Ramos (cell line): ENCODE measurements around the gene NAA10.

Source experiments
- in situ Hi-C: fragments of 300-500 bp; cut with MboI; formaldehyde crosslinking; loops from one replicate; pipeline ENCODE4 v1.14.3; 2022; ENCODE audit warnings: low sequenced_read_pairs; ENCODE audit not compliant: unreplicated experiment

NAA10 gene

DNA sequence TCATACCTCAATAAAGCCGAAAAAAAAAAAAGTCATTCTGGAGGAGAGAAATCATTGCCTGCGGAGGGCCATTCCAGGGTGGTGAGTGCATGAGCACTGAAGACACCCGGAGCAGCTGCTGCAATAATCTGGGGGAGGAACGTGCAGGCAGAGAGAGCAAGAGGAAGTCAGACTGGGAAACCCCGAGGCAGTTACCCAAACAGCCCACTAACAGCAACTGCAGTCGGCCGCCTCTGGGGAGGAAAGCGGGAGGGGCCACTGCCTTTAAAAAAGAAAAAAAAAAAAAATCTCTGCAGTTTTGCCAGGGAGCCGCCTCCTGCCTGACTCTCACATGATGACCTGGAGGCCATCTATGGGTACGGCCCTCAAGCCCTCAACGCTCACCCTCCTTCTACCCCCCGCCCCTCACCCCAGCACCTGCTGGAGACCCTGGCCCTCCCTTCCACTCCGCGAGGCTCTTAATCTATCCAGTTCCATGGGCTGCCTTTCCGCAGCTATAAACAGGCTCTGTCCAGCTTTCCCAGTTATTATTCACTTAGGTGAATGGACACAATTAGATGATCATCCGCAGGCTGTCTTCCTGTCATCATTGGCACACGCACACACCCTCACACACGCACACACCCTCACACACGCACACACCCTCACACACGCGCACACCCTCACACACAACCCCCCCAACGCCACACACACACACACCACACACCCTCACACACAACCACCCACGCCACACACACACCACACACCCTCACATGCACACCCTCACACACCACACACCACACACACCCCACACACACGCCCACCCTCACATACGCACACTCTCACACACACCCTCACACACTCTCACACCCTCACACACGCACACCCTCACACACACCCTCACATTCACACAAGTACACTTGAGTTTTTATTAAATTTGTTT, 33.7 kb downstream of the NAA10 start:
- in situ Hi-C loops: no loop called here

DNA sequence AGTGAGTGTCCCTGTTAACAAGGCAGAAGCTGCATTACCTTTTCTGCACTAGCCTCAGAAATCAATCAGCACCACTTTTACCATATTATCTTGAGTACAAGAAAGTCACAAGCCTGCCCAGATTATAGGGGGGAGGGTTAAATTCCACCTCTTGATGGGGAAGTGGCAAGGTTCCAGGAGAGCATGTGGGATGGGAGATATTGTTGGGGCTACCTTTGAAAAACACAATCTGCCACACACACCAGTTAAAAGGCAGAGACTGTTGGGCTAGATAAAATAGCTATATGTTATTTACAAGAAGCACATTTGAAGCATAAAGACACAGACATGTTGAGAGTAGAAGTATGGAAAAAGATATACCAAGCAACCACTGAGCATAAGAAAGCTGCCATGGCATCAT, 36.9 kb downstream of the NAA10 start:
- in situ Hi-C loops: no loop called here

DNA sequence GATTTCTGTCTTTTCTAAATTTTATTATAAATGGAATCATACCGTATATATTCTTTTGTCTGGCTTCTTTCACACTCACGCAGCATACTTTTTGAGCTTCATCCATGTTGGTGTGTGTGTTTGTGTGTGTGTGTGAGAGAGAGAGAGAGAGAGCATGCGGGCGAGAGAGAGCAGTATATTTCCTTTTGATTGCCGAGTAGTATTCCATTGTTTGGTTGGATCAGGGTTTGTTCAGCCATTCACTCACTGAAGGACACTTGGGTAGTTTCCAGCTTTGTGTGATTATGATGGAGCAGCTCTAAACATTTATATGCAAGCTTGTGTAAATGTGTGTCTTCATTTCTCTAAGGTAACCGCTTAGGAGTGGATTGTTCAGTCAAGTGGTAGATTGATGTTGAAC, 45.7 kb downstream of the NAA10 start:
- in situ Hi-C loops: no loop called here

DNA sequence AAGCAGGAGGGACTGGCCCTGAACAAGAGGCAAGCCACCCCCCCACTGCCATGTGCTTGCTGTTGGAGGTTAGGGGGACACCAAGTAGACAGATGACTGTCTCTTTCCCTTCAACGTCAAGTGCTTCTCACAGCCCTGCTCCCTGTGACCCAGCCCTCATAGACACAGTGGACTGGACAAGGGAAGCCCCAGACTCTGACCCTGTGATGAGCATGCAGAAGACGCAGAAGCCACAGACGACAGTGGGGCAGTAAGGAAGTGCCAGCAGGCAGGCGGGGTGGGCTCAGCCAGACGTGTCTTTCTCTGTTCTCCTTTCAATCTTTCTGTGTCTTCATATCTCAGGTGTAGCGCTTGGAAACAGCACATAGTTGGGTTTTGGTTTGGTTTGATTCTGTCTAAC, 46.5 kb downstream of the NAA10 start:
- in situ Hi-C loops: no loop called here

DNA sequence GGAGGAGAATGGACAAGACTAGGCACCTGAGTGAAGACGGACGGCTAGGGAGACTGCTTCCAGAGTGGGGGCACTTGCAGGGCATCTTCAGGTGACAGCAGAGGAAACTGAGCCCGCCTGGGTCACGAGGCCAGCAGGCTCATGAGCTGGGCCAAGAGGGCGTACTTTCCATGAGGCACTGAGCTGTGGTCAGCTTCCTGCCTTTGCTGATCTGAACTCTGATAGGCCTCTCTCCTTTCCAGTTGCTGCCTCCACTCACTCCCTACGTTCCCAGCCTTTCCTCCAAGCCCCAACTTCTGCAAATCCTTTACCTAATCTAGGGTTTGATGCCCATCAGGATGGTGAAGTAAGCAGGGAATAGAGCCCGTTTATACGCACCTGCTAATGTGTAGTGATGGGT, 47.5 kb downstream of the NAA10 start:
- in situ Hi-C loops: no loop called here

DNA sequence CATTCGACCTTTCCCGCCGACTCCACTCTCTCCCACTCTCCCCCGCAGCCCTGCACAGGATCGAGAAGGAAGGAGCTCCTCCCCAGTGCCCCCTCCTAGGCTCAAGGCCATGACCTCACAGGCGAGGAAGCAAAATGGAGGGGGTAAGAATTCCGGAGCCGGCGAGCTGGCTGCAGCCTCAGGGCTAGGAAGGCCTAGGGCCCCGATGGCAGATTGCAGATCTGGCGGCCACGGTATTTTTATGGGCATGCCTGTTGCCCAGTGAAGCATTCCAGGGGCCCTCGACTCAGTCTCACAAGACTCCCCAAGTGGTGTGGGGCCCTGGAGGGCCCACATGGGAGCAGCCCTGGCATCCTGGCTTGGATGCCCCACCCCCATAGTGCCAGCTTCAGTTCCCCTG, 47.9 kb downstream of the NAA10 start:
- in situ Hi-C loops: no loop called here

DNA sequence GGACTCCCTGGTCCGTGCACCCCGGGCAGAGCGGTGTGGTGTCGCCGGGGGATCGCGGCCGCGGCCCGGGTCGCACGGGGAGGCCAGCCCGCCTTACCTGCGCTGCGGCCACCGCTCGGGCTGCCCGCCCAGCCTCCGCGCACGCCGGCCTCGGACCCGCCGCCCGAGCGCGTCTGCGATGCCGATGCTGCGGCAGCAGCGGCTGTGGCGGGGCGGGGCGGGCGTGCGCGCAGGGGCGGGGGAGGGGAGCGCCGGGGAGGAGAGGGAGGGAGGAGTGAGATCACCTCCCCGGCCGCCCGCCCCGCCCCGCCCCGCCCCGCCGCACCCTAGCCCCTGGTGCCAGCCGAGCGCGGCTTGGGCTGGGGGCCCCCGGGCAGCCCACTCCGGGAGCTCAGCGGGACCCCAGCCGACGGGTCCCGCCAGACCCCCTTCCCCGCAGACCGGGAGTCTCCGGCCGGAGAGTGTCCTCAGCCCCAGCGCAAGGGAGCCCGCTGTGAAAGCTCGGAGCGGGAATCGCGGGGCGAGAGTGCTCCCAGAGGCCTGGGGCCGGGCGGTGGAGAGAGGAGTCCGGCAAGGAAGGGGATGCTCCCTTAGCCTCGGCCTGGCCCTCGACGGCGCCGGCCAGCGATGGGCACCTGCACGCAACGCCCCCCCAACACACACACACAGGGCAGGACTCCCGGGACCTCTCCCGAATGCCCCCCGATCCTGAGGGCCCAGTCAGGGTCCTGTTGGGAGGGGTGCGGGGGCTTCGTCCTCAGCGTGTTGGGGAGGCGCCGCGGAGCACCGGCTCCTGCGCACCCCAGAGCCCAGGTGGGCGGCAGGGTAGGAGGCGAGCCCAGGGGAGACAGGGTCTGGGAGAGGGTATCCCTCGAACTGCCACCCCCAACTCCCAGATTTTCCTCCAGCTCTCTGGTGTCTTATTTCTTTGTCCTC, 48.6 kb downstream of the NAA10 start, which contains the start of gene L1CAM:
L1CAM (minus strand) TSS at position 206 of the 936 bp plus-strand sequence. CDS start 10,337 bp downstream, outside the sequence.
- in situ Hi-C loops: no loop called here

DNA sequence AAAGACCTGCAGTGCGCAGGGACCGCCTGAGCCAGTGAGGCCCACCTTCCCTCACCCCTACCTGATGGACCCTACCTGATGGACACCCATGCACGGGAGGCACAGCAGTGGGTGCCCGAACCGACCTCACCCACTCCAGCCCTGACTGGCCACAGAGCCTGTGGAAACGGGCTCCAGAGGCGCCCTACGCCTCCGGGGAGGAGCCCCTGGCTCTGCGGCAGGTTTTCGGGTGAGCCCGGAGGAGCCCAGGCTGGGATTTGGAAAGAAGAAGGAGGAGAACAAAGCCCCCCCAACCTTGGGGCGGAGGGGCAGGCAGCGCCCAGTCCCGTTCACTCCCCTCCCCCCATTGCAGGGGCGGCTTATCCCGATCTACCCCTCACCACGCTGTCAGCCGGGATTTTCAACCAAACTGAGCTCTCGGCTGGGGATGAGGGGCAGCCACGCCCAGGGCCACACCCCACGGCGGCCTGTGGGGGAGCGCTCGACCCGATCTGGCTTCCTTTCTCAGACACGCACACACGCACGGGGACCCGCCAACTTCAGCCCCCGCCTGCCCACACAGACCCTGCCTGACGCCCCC, 49.5 kb downstream of the NAA10 start:
- in situ Hi-C loops: no loop called here

DNA sequence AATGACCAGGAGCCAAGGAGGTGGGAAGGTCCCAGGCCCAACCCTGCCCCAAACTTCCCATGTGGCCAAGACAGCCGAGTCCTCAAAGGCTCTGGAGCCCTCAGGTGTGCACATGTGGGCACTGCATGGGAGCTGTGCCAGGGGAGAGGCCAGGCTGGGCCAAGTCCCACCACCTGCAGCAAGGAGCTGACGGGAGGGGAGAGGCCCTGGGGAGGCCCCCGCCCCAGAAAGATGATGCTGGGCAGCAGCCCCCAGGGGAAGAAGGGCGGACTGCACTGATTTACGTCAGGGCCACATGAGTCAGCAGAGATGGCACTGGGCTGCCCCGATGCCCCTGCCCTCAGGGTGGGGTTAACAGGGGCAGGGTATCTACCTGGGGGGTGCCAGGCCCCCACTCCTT, 50.2 kb downstream of the NAA10 start:
- in situ Hi-C loops: no loop called here

DNA sequence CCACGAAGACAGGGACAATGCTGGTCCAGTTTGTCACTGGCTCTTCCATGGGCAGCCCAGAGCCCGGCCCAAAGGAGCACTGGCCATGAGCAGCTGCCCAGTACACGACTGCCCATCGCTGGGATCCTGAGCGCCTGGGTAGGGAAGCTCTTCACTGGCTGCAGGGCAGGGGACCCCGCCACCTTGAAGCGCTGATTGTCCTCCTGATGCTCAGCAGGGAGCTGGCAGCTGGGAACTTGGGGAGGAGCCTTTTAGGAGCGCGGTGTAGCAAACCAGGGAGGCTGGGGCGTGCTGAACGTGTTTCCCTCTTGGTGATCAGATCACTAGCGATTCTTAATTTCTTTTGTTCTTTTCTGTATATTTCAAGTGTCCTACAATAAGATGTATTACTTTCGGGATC, 50.7 kb downstream of the NAA10 start:
- in situ Hi-C loops: no loop called here

DNA sequence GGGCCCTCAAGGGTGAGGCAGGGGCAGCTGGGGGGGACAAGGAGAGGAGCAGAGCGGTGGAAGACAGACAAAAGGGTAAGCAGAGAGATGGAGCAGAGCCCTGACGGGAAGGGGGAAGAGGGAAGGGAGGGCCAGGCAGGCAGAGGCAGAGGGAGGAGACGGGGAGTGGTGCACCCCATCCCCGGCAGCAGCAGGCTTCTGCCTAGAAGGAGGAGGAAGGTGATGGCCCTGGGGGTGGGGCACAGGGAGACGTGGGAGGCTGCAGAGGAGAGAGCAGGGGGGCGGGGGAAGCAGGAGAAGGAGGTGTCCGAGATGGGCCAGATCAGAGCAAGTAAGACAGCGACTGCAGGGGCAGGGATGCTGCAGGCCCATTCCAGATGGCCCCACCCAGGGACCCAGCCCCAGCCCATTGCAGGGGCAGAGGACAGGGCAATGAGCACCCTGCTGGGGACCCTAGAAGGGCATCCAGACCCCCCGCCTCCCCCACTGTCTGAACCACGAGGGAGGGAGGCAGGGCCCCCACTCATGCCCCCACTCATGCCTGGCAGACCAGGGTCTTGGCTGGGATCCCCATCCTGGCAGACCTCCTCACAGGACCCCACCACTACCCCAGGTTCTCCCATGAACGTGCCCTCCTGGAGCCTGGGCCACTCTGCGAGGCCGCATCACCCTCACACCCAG, 51.5 kb downstream of the NAA10 start:
- in situ Hi-C loops: no loop called here

DNA sequence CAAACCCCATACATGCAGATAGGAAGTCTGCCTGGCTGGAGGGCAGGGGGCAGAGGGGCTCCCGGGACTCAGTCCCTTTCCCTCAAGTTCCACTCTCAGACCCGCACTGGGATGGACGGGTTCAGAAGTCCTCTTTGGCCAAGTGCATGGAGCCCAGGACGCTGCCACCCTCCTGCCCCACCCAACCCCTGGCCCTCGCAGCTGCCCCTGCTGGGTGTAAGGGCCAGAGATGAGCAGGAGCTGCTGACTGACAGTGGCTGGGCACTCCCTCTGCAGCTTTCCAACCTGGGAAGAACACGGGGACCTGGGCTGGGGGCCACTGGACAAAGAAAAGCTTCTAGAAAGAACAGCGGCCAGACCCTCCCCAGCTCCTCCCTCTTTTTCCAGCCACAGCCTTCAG, 52.3 kb downstream of the NAA10 start:
- in situ Hi-C loops: no loop called here

DNA sequence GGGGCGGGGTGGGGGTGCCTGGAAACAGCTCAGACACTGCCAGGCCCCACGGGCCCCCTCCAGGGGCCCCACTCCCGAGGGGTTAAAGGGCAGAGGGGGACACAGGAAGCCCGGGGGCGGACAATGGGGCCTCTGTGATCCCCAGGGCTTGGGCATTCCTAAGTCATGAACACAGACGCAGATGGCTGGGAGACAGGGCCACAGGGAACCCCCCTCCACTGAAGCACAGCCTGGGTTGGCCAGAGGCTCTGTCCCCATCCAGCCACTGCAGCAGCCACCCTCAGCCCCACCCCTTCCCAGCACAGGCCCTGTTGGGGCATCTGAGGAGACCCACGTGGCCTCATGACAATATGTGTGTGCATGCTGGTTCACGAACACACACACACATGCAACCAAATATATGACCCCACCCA, 52.7 kb downstream of the NAA10 start:
- in situ Hi-C loops: no loop called here

DNA sequence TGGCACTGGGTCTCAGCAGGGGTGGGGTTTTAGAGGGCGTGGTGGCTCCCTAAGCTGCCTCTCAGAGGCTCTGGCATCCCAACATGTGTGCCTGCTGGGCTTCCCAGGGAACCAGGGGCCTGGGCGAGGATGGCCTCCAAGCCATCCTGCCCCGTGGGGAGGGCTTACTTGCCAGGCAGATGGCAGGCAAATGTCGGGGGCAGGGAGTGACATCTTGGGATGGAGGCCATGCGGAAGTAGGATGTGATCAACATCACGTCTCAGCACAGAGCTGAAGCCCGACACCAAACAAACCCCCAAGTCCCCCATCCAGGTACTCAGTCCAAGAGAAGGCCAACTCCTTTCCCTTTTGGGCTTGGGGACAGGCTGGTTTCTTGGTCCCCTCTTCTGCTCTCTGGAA, 53.6 kb downstream of the NAA10 start:
- in situ Hi-C loops: no loop called here

DNA sequence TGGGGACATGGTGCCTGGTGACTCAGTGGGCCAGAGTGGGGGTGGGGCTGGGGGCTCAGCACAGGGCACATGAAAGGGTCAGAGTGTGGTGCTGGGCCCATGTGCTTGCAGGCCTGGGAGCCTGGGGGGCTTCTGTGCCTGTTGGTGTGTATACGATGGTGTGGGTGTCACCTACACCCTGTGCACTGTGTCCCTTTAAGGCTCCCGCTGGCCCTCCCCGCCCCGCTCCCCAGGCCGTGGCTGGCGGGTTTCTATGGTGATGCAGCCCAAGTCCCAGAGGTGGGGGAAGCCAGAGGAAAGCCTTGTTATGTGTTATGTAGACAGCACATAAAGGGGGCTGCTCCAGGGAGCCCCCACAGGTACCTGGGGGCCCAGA, 54.4 kb downstream of the NAA10 start:
- in situ Hi-C loops: no loop called here

DNA sequence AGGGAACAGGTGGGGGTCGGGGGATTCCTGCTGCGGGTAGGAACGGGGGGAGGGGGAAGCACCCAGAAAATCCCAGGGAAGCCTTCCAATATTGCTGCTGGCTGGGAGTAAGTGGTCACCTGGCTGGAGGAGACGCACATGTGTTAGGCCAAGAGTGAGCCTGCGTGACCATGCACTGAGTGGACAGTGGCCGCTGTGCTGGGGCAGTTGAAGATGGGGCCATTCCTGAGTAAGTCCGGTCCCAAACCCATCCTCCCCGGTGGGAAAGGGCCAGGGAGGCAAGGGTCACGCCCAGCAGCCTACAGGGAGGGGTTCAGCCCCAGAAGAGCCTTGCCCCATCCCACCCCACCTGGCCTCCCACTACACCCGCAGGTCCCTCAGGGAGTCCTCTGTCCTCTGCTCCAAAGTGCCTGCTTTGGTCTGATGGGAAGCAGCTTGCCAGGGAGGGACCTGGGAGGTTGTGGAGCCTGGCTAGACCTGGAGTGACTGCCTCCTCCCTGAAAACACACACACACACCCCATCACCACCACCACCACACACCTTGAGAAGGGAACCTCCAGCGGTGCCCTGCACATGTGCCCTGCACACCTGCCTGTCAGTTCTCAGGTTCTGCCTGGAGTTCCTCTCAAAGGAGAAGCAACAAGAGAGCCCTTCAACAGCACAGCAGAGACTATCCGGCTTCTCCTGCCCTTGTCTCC, 54.9 kb downstream of the NAA10 start:
- in situ Hi-C loops: no loop called here
